GM19023 (cell line): ENCODE results near the gene POU3F2.
A peak's percentile ranks its signal among the peaks of the same experiment; 100 is the strongest.

Experiments
- ATAC-seq: cut with Tn5 transposase; IDR thresholded peaks from one replicate; pipeline ENCODE4 v1.9.1; 2021; ENCODE audit warnings: mild to moderate bottlenecking, moderate library complexity; ENCODE audit not compliant: unreplicated experiment

Gene POU3F2

GRCh38 chr6:98830146-98830545, 4.2 kb upstream of the POU3F2 start:
- ATAC-seq = no peak

GRCh38 chr6:98831057-98831958, 3.1 kb upstream of the POU3F2 start:
- no peak for ATAC-seq

- no peak for ATAC-seq
These were observed 2.5 kb upstream of the POU3F2 start for GRCh38 chr6:98831959-98832283.

- ATAC-seq = no peak
These were observed 1.9 kb upstream of the POU3F2 start for GRCh38 chr6:98832284-98833056.

GRCh38 chr6:98833057-98833306, 1.4 kb upstream of the POU3F2 start:
- ATAC-seq = no peak

GRCh38 chr6:98833307-98834059, 891 bp upstream of the POU3F2 start:
- ATAC-seq = no peak

GRCh38 chr6:98835149-98836024, 1.0 kb downstream of the POU3F2 start:
- ATAC-seq = peak; percentile 12

- no peak for ATAC-seq
These were observed 1.9 kb downstream of the POU3F2 start for GRCh38 chr6:98836025-98836961.

GRCh38 chr6:98836962-98837944, 2.9 kb downstream of the POU3F2 start:
- no peak for ATAC-seq

GRCh38 chr6:98838032-98838431, 3.7 kb downstream of the POU3F2 start:
- ATAC-seq = no peak

- no peak for ATAC-seq
These were observed 4.6 kb downstream of the POU3F2 start for GRCh38 chr6:98838975-98839374.

GRCh38 chr6:98839781-98840361, 5.5 kb downstream of the POU3F2 start:
- no peak for ATAC-seq

- no peak for ATAC-seq
These were observed 6.0 kb downstream of the POU3F2 start for GRCh38 chr6:98840385-98840784.

GRCh38 chr6:98840996-98841513, 6.7 kb downstream of the POU3F2 start:
- no peak for ATAC-seq

- no peak for ATAC-seq
These were observed 7.4 kb downstream of the POU3F2 start for GRCh38 chr6:98841621-98842341.

GRCh38 chr6:98842342-98843180, 8.2 kb downstream of the POU3F2 start:
- no peak for ATAC-seq
